Glutamatergic neuron (in vitro differentiated cells): ENCODE data around the gene ALDH16A1. TPM values are rescaled to one million over a fixed set of nuclear protein-coding genes. Genes with fewer than 3 reads are reported as not detected.

Experiments
- DNase-seq: peaks from one replicate; pipeline ENCODE4 v3.0.0; 2022
- H3K27ac Mint-ChIP-seq: one replicate; pipeline ENCODE4 v1.8.0; 2020; ENCODE audit warnings: mild to moderate bottlenecking, mixed read lengths, inconsistent platforms; ENCODE audit not compliant: unreplicated experiment
- H3K27me3 Mint-ChIP-seq: one replicate; pipeline ENCODE4 v1.8.0; 2020; ENCODE audit warnings: mild to moderate bottlenecking, moderate library complexity, mixed read lengths, inconsistent platforms; ENCODE audit not compliant: unreplicated experiment
- H3K36me3 Mint-ChIP-seq: one replicate; pipeline ENCODE4 v1.8.0; 2020; ENCODE audit warnings: mild to moderate bottlenecking, mixed read lengths, inconsistent platforms; ENCODE audit not compliant: unreplicated experiment
- H3K4me1 Mint-ChIP-seq: one replicate; pipeline ENCODE4 v1.8.0; 2020; ENCODE audit warnings: mild to moderate bottlenecking, low read depth, mixed read lengths, inconsistent platforms; ENCODE audit not compliant: unreplicated experiment
- H3K4me3 Mint-ChIP-seq: one replicate; pipeline ENCODE4 v1.8.0; 2020; ENCODE audit warnings: mild to moderate bottlenecking, mixed read lengths, inconsistent platforms; ENCODE audit not compliant: unreplicated experiment
- H3K9me3 Mint-ChIP-seq: one replicate; pipeline ENCODE4 v1.8.0; 2020; ENCODE audit warnings: mild to moderate bottlenecking, moderate library complexity, mixed read lengths, inconsistent platforms; ENCODE audit not compliant: unreplicated experiment
- CTCF ChIP-seq: fragments of 200-600 bp; sonication (generic); IDR thresholded peaks from one replicate; pipeline ENCODE4 v1.5.0; 2021; ENCODE audit not compliant: partially characterized antibody, unreplicated experiment
- total RNA-seq: library from RNA; stranded (reverse); fragmentation: NEBNext Ultra II Directional; extraction: Animal tissue kit (Norgen Biotek cat#: 25700); gene quantifications from one replicate; pipeline ENCODE4 v1.2.1, GENCODE V29; 2021; ENCODE audit not compliant: unreplicated experiment

Gene ALDH16A1
- total RNA-seq, 1 donor from 2014 or later, result 28.6 TPM

- Mint-ChIP-seq H3K27me3 (peaks cover 2% of the 10 kb centered on the region), H3K36me3 (no peaks in the 10 kb centered on the region), H3K27ac (no peak overlapping the region), H3K4me1 (no peaks in the 10 kb centered on the region), H3K9me3 (peaks cover 2% of the 10 kb centered on the region), H3K4me3 (no peak overlapping the region)
- TF ChIP-seq CTCF, result no peak
- no peak for DNase-seq
Observed at GRCh38 chr19:49481020-49481683, 28.1 kb downstream of the ALDH16A1 start.

GRCh38 chr19:49486232-49486631 is 33.2 kb downstream of the ALDH16A1 start:
- no peak for DNase-seq
- Mint-ChIP-seq H3K4me3 (peak overlapping the region; percentile 25), H3K27ac (peak overlapping the region; percentile 64)

GRCh38 chr19:49486710-49487276 is 33.8 kb downstream of the ALDH16A1 start:
- Mint-ChIP-seq H3K4me3 (peak overlapping the region; percentile 25), H3K4me1 (peaks cover 4% of the 10 kb centered on the region), H3K9me3 (peaks cover 21% of the 10 kb centered on the region), H3K27ac (no peak overlapping the region), H3K36me3 (no peaks in the 10 kb centered on the region), H3K27me3 (peaks cover 13% of the 10 kb centered on the region)
- no peak for DNase-seq
- TF ChIP-seq CTCF, result no peak

More at GRCh38 chr19:49486232-49486631, 33.2 kb downstream of the ALDH16A1 start:
- TF ChIP-seq CTCF, result no peak
- H3K4me1 Mint-ChIP-seq, result peaks cover 4% of the 10 kb centered on the region
- H3K9me3 Mint-ChIP-seq, result peaks cover 21% of the 10 kb centered on the region
- no peaks in the 10 kb centered on the region for H3K36me3 Mint-ChIP-seq
- peaks cover 13% of the 10 kb centered on the region for H3K27me3 Mint-ChIP-seq

GRCh38 chr19:49487277-49488045 is 34.4 kb downstream of the ALDH16A1 start, which contains the start of gene RPL13A:
Gene RPL13A (plus strand): TSS chr19:49487608. CDS start chr19:49487630, 22 bp downstream.
- Mint-ChIP-seq H3K36me3 (no peaks in the 10 kb centered on the region), H3K27me3 (peaks cover 13% of the 10 kb centered on the region), H3K9me3 (peaks cover 21% of the 10 kb centered on the region), H3K4me3 (peak within 1 kb of the TSS; percentile 91), H3K27ac (peak within 1 kb of the TSS; percentile 87), H3K4me1 (peaks cover 4% of the 10 kb centered on the region)
- peak; percentile 100 for DNase-seq
- no peak for TF ChIP-seq CTCF
